BE2C (cell line): ENCODE data around the gene ALK.

ENCODE experiments used
- DNase-seq: peaks from one replicate; pipeline ENCODE4 v3.0.0-alpha.2; 2020
- H3K27me3 ChIP-seq: fragments of 250-450 bp; sonication (Bioruptor Pico); 2 replicates; pipeline ENCODE4 v1.5.1; 2020; ENCODE audit warnings: mild to moderate bottlenecking
- H3K36me3 ChIP-seq: fragments of 250-450 bp; sonication (Bioruptor Pico); 2 replicates; pipeline ENCODE4 v1.5.1; 2020; ENCODE audit warnings: mild to moderate bottlenecking
- H3K4me1 ChIP-seq: fragments of 250-450 bp; sonication (Bioruptor Pico); 2 replicates; pipeline ENCODE4 v1.5.1; 2020
- H3K4me3 ChIP-seq: 2 replicates; pipeline ENCODE4 v1.5.1; 2011; ENCODE audit warnings: low read depth, low read length
- H3K9me3 ChIP-seq: fragments of 250-450 bp; sonication (Bioruptor Pico); 2 replicates; pipeline ENCODE4 v1.5.1; 2020
- TF ChIP-seq, protein P1 (sequence below): IDR thresholded peaks from 2 replicates; pipeline ENCODE4 v1.5.1; 2012; ENCODE audit warnings: mild to moderate bottlenecking, low read depth, low read length

ALK gene

DNA sequence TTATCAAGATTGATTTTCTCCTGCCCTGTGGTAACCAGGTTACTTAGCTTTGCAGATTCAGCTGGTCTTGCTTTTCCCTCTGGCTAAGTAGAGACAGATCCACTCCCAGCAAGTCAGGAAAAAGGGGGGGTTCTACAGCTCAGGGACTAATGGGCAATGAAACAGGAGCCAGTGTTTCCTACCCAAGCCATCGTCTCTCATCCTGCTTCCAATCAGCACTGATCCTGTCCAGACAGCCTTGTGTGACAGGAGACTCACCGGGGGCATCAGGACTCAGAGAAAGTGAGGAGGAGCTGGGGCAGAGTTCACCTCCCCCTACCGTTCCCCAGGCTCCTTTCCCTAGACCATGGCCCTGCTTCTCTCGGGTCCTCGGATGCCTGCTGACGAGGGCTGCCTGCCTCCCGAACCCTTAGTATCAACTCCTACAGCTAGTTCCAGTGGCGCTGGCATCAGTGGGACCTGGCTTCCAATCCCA, 307.6 kb downstream of the ALK start:
- Histone ChIP-seq H3K27me3 (no peaks in the 10 kb centered on the region), H3K36me3 (no peaks in the 10 kb centered on the region)

GRCh38 chr2:29613067-29613466, 308.3 kb downstream of the ALK start:
- no peaks in the 10 kb centered on the region for H3K36me3 ChIP-seq
- H3K9me3 ChIP-seq, result no peaks in the 10 kb centered on the region; the same call in 1 of the 2 replicates
- no peak for DNase-seq
- H3K27me3 ChIP-seq, result no peaks in the 10 kb centered on the region
- peaks cover 53% of the 10 kb centered on the region for H3K4me1 ChIP-seq
- TF ChIP-seq, protein P1, sequence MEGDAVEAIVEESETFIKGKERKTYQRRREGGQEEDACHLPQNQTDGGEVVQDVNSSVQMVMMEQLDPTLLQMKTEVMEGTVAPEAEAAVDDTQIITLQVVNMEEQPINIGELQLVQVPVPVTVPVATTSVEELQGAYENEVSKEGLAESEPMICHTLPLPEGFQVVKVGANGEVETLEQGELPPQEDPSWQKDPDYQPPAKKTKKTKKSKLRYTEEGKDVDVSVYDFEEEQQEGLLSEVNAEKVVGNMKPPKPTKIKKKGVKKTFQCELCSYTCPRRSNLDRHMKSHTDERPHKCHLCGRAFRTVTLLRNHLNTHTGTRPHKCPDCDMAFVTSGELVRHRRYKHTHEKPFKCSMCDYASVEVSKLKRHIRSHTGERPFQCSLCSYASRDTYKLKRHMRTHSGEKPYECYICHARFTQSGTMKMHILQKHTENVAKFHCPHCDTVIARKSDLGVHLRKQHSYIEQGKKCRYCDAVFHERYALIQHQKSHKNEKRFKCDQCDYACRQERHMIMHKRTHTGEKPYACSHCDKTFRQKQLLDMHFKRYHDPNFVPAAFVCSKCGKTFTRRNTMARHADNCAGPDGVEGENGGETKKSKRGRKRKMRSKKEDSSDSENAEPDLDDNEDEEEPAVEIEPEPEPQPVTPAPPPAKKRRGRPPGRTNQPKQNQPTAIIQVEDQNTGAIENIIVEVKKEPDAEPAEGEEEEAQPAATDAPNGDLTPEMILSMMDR, result no peak
- H3K4me3 ChIP-seq, result no peak overlapping the region

More for the DNA sequence above, 307.6 kb downstream of the ALK start:
- TF ChIP-seq, protein P1, result no peak; the same call in 1 of the 2 replicates
- DNase-seq, result peak; percentile 44
- Histone ChIP-seq H3K4me1 (peaks cover 53% of the 10 kb centered on the region), H3K4me3 (no peak overlapping the region), H3K9me3 (no peaks in the 10 kb centered on the region; the same call in 1 of the 2 replicates)

- no peak for DNase-seq
- TF ChIP-seq, protein P1, result no peak
- Histone ChIP-seq H3K4me3 (no peak overlapping the region), H3K4me1 (peaks cover 53% of the 10 kb centered on the region), H3K9me3 (no peaks in the 10 kb centered on the region; the same call in 1 of the 2 replicates), H3K27me3 (no peaks in the 10 kb centered on the region), H3K36me3 (no peaks in the 10 kb centered on the region)
Measured at GRCh38 chr2:29612568-29612967, 308.8 kb downstream of the ALK start.

DNA sequence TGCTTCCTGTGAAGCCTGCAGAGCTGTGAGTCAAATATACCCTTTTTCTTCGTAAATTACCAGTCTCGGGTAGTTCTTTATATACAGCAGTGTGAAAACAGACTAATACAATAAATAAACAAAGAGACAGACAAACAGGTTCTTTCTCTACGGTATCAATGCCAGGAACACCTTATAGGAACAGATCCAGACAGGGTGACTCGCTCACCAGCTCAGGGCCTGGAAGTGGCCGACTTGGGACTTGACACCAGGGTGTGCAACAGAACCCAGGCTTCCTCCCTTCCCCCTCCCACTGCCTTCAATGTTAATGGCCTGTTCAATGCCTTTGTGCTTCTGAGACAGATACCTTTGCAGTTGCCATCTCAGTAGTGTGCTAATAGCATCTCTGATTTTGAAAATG, 309.5 kb downstream of the ALK start:
- no peaks in the 10 kb centered on the region; the same call in 1 of the 2 replicates for H3K9me3 ChIP-seq
- peaks cover 53% of the 10 kb centered on the region for H3K4me1 ChIP-seq
- no peaks in the 10 kb centered on the region for H3K27me3 ChIP-seq
- peak; percentile 40 for DNase-seq
- no peak overlapping the region for H3K4me3 ChIP-seq
- TF ChIP-seq, protein P1, result no peak
- H3K36me3 ChIP-seq, result no peaks in the 10 kb centered on the region

DNA sequence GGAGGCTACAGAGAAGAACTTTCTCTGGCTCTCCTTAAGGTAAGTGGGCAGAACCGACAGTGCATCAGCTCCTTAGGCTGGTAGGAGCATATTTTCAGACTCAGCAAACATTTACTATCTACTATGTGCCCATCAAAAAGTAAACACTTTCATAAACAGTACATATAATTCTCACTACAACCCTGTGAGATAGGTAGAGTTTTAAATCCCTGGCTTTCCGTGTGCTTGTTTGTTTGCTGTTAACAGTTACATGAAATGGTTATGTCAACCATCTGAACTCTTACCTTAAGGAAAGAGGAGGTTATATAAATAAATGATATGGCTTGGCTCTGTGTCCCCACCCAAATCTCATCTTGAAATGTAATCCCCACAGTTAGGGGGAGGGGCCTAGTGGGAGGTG, 310.1 kb downstream of the ALK start:
- Histone ChIP-seq H3K9me3 (no peaks in the 10 kb centered on the region; the same call in 1 of the 2 replicates), H3K27me3 (no peaks in the 10 kb centered on the region), H3K36me3 (no peaks in the 10 kb centered on the region), H3K4me1 (peaks cover 47% of the 10 kb centered on the region), H3K4me3 (no peak overlapping the region)
- no peak for DNase-seq
- TF ChIP-seq, protein P1, result no peak

- TF ChIP-seq, protein P1, result no peak
- no peak for DNase-seq
- H3K36me3 ChIP-seq, result no peaks in the 10 kb centered on the region
- H3K4me1 ChIP-seq, result peaks cover 40% of the 10 kb centered on the region
- no peak overlapping the region for H3K4me3 ChIP-seq
- no peaks in the 10 kb centered on the region; the same call in 1 of the 2 replicates for H3K9me3 ChIP-seq
- H3K27me3 ChIP-seq, result no peaks in the 10 kb centered on the region
Measured at GRCh38 chr2:29610569-29610968, 310.8 kb downstream of the ALK start.
